KMS-11 (cell line): ENCODE measurements around the gene ARL15.

Experiments
- H2AFZ ChIP-seq: fragments of 200-600 bp; sonication (generic); 2 replicates; pipeline ENCODE4 v1.6.1; 2016; ENCODE audit warnings: antibody characterized with exemption, mixed run types, low read depth
- H3K27ac ChIP-seq: fragments of 200-600 bp; sonication (generic); 2 replicates; pipeline ENCODE4 v1.6.1; 2016; ENCODE audit warnings: mild to moderate bottlenecking, mixed run types
- H3K27me3 ChIP-seq: fragments of 200-600 bp; sonication (generic); 2 replicates; pipeline ENCODE4 v1.6.1; 2017; ENCODE audit warnings: mild to moderate bottlenecking, low read depth, mixed run types, moderate library complexity; ENCODE audit not compliant: insufficient read depth
- H3K36me3 ChIP-seq: fragments of 200-600 bp; sonication (generic); 2 replicates; pipeline ENCODE4 v1.6.1; 2017; ENCODE audit warnings: mild to moderate bottlenecking, mixed run types; ENCODE audit not compliant: insufficient read depth
- H3K4me1 ChIP-seq: fragments of 200-600 bp; sonication (generic); 2 replicates; pipeline ENCODE4 v1.6.1; 2016; ENCODE audit warnings: mild to moderate bottlenecking, low read depth, mixed run types; ENCODE audit not compliant: poor library complexity, severe bottlenecking
- H3K4me2 ChIP-seq: fragments of 200-600 bp; sonication (generic); 2 replicates; pipeline ENCODE4 v1.7.0; 2016; ENCODE audit warnings: mild to moderate bottlenecking, mixed run types
- H3K4me3 ChIP-seq: fragments of 200-600 bp; sonication (generic); IDR thresholded peaks from 2 replicates; pipeline ENCODE4 v1.6.1; 2017; ENCODE audit warnings: low read depth, low read length, mixed read lengths; ENCODE audit not compliant: insufficient read depth
- H3K79me2 ChIP-seq: fragments of 200-600 bp; sonication (generic); 2 replicates; pipeline ENCODE4 v1.6.1; 2016; ENCODE audit warnings: low read depth, mixed run types; ENCODE audit not compliant: insufficient read depth
- H3K9ac ChIP-seq: fragments of 200-600 bp; sonication (generic); 2 replicates; pipeline ENCODE4 v1.6.1; 2016; ENCODE audit warnings: mild to moderate bottlenecking, mixed run types
- H4K20me1 ChIP-seq: fragments of 200-600 bp; sonication (generic); 2 replicates; pipeline ENCODE4 v1.6.1; 2016; ENCODE audit warnings: mild to moderate bottlenecking, mixed run types; ENCODE audit not compliant: insufficient read depth
- CTCF ChIP-seq: fragments of 200-600 bp; sonication (generic); conservative IDR thresholded peaks from 2 replicates; pipeline ENCODE4 v1.6.1; 2017; ENCODE audit warnings: low read depth, mild to moderate bottlenecking, antibody characterized with exemption, low read length, moderate library complexity, mixed read lengths

The ARL15 gene

DNA sequence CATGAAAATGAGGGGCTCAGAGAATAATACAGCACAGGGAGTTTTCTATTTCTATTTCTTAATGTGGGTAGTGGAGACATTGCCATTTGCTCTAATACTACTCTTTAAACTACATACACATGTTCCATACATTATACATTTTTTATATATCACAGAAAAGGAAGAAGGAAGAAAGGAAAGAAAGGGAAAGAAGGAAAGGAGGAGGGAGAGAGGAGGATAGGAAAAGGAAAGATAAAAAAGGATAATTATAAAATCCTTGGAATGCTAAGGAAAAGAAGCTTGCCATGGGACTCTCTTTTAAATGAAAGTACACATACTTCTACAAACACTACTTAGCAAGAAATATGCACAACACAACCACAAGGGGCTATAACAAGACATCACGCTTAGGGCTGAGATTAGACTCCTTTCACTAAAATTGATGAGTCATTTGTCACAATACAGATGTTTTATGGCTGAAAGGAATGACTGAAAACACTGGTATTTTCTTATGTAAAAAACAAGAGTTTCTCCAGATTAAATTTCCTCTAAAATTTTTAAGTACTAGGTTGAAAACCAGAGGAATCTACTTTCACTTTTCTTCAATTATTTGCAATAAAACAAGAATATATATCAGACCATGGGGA, 219.8 kb downstream of the ARL15 start:
- H3K4me3 ChIP-seq: no peak overlapping the region
- TF ChIP-seq CTCF: no peak
- H3K4me2 ChIP-seq: no peak overlapping the region
- H3K79me2 ChIP-seq: no peaks in the 10 kb centered on the region
- no peak overlapping the region for H2AFZ ChIP-seq
- no peaks in the 10 kb centered on the region for H3K27me3 ChIP-seq
- no peaks in the 10 kb centered on the region for H3K36me3 ChIP-seq
- H3K4me1 ChIP-seq: no peaks in the 10 kb centered on the region
- no peaks in the 10 kb centered on the region for H4K20me1 ChIP-seq
- no peak overlapping the region for H3K27ac ChIP-seq
- no peak overlapping the region for H3K9ac ChIP-seq

DNA sequence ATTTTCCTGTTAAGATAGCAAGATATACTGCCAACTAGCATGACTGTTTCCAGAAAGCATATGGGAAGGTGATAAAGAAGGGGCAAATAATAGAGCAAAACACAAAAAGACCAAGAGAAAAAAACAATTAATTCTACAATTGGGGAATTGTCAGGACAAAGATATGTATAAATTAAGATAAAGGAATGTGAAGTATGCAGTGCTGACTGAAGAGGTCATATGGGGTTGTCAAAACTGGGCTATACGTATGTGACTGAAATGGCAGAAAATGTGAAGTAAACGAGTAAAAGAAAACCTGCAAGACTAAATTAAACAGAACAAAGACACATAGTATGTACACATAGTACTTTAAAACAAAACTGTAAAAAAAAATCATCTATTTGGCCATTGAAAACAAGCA, 222.3 kb downstream of the ARL15 start:
- H3K36me3 ChIP-seq: no peaks in the 10 kb centered on the region
- H3K79me2 ChIP-seq: no peaks in the 10 kb centered on the region
- H3K4me1 ChIP-seq: no peaks in the 10 kb centered on the region
- no peak overlapping the region for H3K4me2 ChIP-seq
- H3K9ac ChIP-seq: no peak overlapping the region
- H3K27me3 ChIP-seq: no peaks in the 10 kb centered on the region
- H4K20me1 ChIP-seq: no peaks in the 10 kb centered on the region
- H3K4me3 ChIP-seq: no peak overlapping the region
- no peak overlapping the region for H2AFZ ChIP-seq
- no peak for TF ChIP-seq CTCF
- no peak overlapping the region for H3K27ac ChIP-seq

GRCh38 chr5:54087436-54087835, 222.9 kb downstream of the ARL15 start:
- Histone ChIP-seq H2AFZ (no peak overlapping the region), H3K27ac (no peak overlapping the region), H3K4me2 (no peak overlapping the region), H3K27me3 (no peaks in the 10 kb centered on the region), H3K79me2 (no peaks in the 10 kb centered on the region), H3K36me3 (no peaks in the 10 kb centered on the region), H3K9ac (no peak overlapping the region), H3K4me3 (no peak overlapping the region), H3K4me1 (no peaks in the 10 kb centered on the region), H4K20me1 (no peaks in the 10 kb centered on the region)
- no peak for TF ChIP-seq CTCF

DNA sequence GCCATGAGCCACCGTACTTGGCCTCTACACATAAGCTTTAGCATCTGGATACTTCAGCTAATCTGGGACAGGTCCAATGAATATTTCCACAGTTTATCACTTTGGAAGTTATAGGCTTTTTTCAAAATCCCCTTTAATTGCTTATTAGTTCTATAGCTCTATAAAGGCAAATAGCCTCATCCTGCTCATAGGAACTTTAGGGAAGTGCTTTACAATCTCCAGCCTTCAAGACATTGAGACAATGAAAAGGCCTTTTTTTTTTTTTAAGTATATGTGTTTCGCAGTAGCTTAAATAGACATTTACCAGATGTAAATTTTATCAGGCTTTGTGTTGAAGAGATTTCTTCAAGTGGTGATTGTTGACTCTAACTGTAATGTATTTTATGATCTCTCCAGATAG, 224.2 kb downstream of the ARL15 start:
- Histone ChIP-seq H4K20me1 (no peaks in the 10 kb centered on the region), H3K27me3 (no peaks in the 10 kb centered on the region), H3K36me3 (no peaks in the 10 kb centered on the region), H3K4me3 (no peak overlapping the region), H2AFZ (no peak overlapping the region), H3K4me1 (no peaks in the 10 kb centered on the region), H3K4me2 (no peak overlapping the region), H3K9ac (no peak overlapping the region), H3K79me2 (no peaks in the 10 kb centered on the region), H3K27ac (no peak overlapping the region)
- TF ChIP-seq CTCF: no peak
